Kidney (tissue), 14 donors: ENCODE measurements around the gene FEV. TPM values are rescaled to one million over a fixed set of nuclear protein-coding genes. Genes with fewer than 3 reads are reported as not detected.

ENCODE experiments used
- DNase-seq, 5 donors: peaks; one replicate each; pipeline ENCODE4 v3.0.0-alpha.2; 2013 to 2020
- FAIRE-seq: peaks from 2 replicates; lab custom pipeline; 2012; peaks lifted over from hg19 to GRCh38; lab: Jason Lieb, UNC
- H3K27ac ChIP-seq, 2 donors: one replicate each; pipeline ENCODE4 v1.7.0; 2013; ENCODE audit warnings: low read depth in 2 of 2, low read length in 2 of 2, inconsistent platforms in 1 of 2
- H3K27me3 ChIP-seq: one replicate; pipeline ENCODE4 v1.7.1; 2013; ENCODE audit warnings: low read length, inconsistent platforms; ENCODE audit not compliant: control insufficient read depth, insufficient read depth
- H3K36me3 ChIP-seq, 3 donors: one replicate each; pipeline versions ENCODE4 v1.7.0 to v1.7.1; 2013; ENCODE audit warnings: low read length in 3 of 3, control low read depth in 1 of 3, inconsistent platforms in 1 of 3; ENCODE audit not compliant: insufficient read depth in 3 of 3, control insufficient read depth in 2 of 3
- H3K4me1 ChIP-seq, 3 donors: one replicate each; pipeline versions ENCODE4 v1.7.0 to v1.7.1; 2013; ENCODE audit warnings: low read length in 3 of 3, inconsistent platforms in 1 of 3, low read depth in 1 of 3; ENCODE audit not compliant: control insufficient read depth in 2 of 3, insufficient read depth in 2 of 3
- H3K4me3 ChIP-seq, 3 donors: one replicate each; pipeline versions ENCODE4 v1.7.0 to v1.8.1; 2013; ENCODE audit warnings: low read length in 3 of 3, control low read depth in 1 of 3, inconsistent platforms in 1 of 3
- H3K9ac ChIP-seq, 3 donors: one replicate each; pipeline versions ENCODE4 v1.7.0 to v1.7.1; 2013; ENCODE audit warnings: low read length in 3 of 3, control low read depth in 1 of 3, inconsistent platforms in 1 of 3
- H3K9me3 ChIP-seq, 3 donors: one replicate each; pipeline versions ENCODE4 v1.7.0 to v1.7.1; 2013; ENCODE audit warnings: low read length in 3 of 3, control low read depth in 1 of 3, inconsistent platforms in 1 of 3; ENCODE audit not compliant: control insufficient read depth in 2 of 3, insufficient read depth in 1 of 3
- CTCF ChIP-seq: IDR thresholded peaks from 3 replicates; pipeline ENCODE4 v1.5.1; 2012; ENCODE audit warnings: mild to moderate bottlenecking, moderate library complexity, borderline replicate concordance; ENCODE audit not compliant: insufficient read depth; ENCODE audit errors: extremely low read depth
- intact Hi-C: fragments of 100-400 bp; cut with DNase I; formaldehyde crosslinking; loops from one replicate; pipeline ENCODE4 v1.11.1; 2022
- polyA plus RNA-seq: library from polyadenylated mRNA; stranded (reverse); fragments of 350-450 nt; fragmentation: Illumina TruSeq; extraction: RNeasy Lipid Tissue Mini Kit (QIAGEN cat#74804); gene quantifications from one replicate; pipeline ENCODE4 v1.2.3, GENCODE V29; 2014; ENCODE audit warnings: low read depth, low replicate concordance; ENCODE audit not compliant: insufficient read depth
- total RNA-seq: library from RNA; stranded (reverse); fragmentation: NEBNext Ultra II Directional; extraction: Animal tissue kit (Norgen Biotek cat#: 25700); gene quantifications from one replicate; pipeline ENCODE4 v1.2.1, GENCODE V29; 2021
- donor health status: control.
- donor health status: control.
- donor health status: control.
- donor health status: control.
- donor health status: control.
- donor health status: DM: yes; HTN: yes; CAD: no.
- donor health status: Normal renal cell carcinoma (clear cell type).

Gene FEV
- total and polyA plus RNA-seq, 2 donors from 2014 or later: not detected

DNA sequence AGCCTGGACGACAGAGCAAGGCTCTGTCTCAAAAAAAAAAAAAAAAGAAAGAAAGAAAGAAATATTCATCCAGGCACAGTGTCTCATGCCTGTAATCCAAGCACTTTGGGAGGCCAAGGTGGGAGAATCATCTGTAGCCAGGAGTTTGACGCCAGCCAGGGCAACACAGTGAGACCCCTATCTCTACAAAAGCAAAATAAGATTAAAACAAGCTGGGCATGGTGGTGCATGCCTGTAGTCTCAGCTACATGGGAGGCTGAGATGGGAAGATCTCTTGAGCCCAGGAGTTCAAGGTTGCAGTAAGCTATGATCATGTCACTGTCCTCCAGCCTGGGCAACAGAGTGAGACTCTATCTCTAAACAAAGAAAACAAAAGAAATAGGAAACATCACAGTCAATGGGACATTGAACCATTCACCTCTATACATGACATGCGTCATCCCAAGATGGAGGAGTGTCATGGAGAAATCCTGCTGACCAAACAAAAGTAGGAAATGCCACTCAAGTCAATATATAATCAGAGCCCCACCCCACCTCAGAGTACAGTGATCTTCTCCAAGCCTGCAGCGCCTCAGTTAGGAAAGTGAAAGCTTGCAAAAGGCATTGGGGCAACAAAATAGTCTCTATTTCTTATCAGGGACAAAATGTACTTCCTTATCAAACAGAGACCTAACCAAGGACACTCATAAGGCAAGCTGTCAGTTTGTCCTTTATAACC is 9.8 kb downstream of the FEV start:
- H3K27ac ChIP-seq: no peak overlapping the region
- H3K27me3 ChIP-seq: peaks cover 23% of the 10 kb centered on the region
- H3K4me1 ChIP-seq: no peaks in the 10 kb centered on the region
- intact Hi-C loops: no loop called here
- DNase-seq: peak in 1 of 5 donors; percentile 12
- no peaks in the 10 kb centered on the region for H3K9me3 ChIP-seq
- FAIRE-seq: no peak
- no peaks in the 10 kb centered on the region for H3K36me3 ChIP-seq
- H3K4me3 ChIP-seq: no peak overlapping the region
- no peak overlapping the region for H3K9ac ChIP-seq
- no peak for TF ChIP-seq CTCF

- H3K36me3 ChIP-seq: no peaks in the 10 kb centered on the region
- no peaks in the 10 kb centered on the region for H3K4me1 ChIP-seq
- H3K9me3 ChIP-seq: no peaks in the 10 kb centered on the region
- intact Hi-C loops: no loop called here
- FAIRE-seq: no peak
- no peak for DNase-seq
- no peak overlapping the region for H3K4me3 ChIP-seq
- H3K9ac ChIP-seq: no peak overlapping the region
- no peak overlapping the region for H3K27ac ChIP-seq
- no peak for TF ChIP-seq CTCF
- H3K27me3 ChIP-seq: peaks cover 11% of the 10 kb centered on the region
Observed at GRCh38 chr2:218970894-218971293, 14.1 kb downstream of the FEV start.

GRCh38 chr2:218964041-218964771 is 20.8 kb downstream of the FEV start:
- intact Hi-C loops: no loop called here
- FAIRE-seq: no peak
- no peak for TF ChIP-seq CTCF
- Histone ChIP-seq H3K4me3 (no peak overlapping the region), H3K27me3 (peaks cover 14% of the 10 kb centered on the region), H3K9me3 (no peaks in the 10 kb centered on the region), H3K9ac (no peak overlapping the region), H3K36me3 (no peaks in the 10 kb centered on the region), H3K4me1 (peaks cover 0 to 5% (median 0%) of the 10 kb centered on the region in 3 donors), H3K27ac (no peak overlapping the region)
- DNase-seq: no peak
